Measurements from ENCODE around the gene UBE2G2.
"Not testable (repeated sequence)": the region's sequence is repeated elsewhere in the genome, so short reads cannot be mapped to it uniquely, and the experiment has no call there.

The UBE2G2 gene

DNA sequence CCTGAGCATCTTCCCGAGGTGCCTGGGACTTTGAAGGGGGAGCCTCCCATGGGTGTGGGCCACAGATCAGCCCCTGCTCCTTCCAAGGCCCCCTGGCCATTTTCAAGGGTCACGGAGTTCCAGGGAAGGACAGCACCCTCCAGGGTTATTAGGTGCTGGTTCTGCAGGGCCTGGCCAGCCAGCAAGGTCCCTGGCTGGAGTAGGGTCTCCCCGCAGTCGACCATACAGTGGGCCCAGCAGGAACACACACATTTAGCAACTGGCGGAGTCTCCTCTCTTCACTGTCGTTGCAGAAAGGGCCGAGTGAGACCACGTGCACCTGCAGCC is 34.0 kb upstream of the UBE2G2 start:
- no peak for DNase-seq

DNA sequence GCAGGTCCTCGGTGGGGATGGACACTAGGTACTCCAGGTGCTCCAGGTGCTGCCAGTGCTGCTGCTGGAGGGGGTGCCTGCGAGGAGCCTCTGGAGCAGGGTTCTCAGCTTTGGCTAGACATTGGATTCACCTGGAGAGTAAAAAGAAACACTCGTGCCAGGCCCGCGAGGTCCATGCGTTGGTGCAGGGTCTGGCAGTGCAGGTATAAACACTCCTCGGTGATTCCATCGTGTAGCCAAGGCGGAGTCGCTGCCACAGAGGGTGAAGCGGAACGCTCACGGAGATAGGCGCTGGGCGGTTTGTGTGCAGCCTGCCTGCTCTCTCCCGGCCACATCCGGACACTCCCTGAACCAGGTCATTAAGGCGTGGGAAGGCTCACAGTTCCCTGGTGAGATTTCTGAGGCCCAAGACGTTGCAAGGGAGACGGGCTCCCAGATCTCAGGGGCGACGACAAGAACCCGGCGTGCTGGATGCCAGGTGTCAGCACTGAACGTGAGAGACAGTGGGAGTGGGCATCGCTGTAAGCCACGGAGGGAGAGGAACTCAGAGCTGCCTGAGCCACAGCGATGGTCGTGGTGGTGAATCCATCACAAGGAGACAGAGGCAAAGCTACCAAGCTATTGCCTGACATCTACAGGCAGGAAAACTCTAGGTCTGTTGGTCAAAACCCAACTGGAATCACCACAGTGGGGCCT is 33.5 kb upstream of the UBE2G2 start:
- DNase-seq: no peak

DNA sequence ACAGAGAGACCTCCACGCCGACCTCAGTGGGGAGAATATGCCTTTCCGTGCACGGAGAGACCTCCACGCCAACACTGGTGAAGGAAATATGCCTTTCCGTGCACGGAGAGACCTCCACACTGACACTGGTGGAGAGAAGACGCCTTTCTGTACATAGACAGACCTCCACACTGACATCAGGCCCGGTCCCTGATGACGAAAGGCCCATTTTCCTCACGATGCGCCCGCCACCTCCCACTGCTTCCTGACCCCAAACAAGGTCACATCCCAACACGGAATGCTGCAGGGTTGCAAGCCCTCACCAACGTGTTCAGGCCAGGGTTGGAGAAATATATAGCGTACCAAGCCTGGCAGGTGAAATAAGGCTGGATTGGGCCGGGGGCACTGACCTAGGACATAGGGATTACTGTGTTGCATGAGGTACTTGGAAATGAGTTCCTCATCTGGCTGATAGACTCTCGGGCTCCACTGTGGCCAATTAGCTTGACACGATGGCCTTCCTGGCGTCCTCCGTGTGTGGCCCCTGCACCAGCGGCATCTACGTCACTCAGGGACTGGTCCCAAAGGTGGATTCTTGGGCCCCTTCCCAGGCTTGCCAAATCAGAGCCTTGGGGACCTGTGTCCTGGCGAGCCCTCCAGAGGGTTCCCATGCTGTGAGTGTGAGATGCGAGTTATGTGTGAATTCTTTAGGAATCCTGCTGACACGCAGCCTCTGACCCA is 32.8 kb upstream of the UBE2G2 start:
- no peak for DNase-seq

DNA sequence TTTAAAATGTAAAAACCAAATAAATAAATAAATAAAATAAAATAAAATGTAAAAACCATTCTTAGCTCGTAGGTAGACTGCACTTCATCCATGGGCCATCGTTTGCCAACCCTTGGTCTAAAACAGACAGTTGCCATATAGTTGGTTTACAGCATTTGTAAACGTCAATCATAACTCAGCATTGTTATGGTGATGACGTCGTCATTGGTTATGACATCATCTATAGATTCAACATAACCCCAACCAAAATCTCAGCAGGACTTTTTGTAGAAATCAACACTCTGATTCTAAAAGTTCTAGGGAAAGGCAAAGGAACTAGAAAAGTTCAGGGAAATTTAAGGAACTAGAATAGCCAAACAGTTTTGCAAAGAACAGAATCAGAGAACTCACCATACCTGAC is 32.0 kb upstream of the UBE2G2 start:
- DNase-seq: no peak

DNA sequence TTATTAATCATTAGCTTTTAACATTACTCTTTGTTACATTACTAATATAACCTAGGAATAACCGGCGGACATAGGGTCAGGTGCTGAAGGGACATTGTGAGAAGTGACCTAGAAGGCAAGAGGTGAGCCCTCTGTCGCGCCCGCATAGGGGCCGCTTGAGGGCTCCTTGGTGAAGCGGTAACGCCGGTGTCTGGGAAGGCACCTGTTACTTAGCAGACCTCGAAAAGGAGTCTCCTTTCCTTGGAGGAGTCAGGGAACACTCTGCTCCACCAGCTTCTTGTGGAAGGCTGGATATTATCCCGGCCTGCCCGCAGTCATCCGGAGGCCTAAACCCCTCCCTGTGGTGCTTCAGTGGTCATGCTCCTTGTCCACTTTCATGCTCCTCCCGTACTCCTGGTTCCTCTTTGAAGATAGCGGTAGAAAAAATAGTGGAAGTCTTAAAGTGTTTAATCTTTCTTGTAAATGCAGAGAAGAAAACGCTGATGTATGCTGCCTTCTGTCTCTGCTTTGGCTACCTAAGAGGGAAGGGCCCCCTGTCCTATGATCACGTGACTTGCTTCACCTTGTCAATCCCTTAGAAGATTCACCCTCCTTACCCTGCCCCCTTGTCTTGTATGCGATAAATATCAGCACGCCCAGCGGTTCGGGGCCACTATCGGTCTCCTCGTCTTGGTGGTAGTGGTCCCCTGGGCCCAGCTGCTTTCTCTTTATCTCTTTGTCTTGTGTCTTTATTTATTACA is 31.1 kb upstream of the UBE2G2 start:
- not testable (repeated sequence) for DNase-seq

DNA sequence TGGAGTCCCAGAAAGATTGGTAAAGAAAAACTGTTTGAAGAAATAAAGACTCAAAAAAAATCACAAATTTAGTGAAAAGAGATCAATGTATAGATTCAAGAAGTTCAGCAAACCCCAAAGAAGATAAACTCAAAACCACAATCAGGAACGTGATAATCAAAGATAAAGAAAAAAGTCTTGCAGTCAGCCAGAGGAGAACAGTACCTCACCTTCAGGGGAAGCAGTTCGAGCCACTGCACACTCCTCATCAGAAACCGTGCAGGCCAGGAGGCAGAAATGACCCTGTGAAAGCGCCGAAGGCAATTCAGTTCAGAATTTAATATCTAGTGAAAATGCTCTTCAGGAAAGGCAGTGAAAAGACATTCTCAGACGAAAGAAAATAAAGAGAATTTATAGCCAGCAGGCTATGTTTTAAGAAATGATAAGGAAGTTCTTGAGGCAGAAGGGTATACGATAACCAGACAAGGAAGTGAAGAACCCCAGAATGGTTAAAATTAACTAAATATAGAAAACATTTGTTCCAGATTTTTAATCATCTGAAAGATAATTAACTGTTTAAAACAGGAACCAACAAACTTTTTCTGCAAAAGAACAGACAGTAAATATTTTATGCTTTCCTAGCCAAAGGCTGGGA is 29.7 kb upstream of the UBE2G2 start:
- no peak for DNase-seq

DNA sequence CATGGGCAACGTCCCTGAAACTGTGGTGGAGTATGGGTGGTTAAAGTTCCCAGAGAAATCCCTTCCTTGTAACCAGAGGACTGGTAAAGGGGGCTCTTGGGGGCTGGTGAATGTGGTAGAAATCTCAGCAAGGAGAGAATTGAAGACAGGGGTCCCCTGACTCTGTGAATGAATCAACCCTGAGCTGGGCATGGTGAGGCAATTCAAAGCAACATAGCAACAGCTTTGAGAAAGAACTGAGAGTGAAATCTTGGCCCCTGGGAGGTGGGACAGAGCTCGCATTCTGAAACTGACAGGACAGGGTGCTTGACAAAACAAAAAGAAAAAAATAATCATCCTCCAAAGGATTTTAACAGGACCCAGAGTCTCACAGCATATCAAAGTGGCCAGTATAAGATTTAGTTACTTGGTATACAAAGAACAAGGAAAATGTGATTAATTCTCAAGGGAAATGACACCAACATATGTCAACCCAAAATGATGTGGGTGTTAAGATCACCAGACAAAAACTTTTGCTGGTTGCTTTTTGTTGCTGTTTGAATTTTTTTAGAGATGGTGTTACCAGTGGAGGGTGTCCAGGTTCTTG is 28.0 kb upstream of the UBE2G2 start:
- no peak for DNase-seq

DNA sequence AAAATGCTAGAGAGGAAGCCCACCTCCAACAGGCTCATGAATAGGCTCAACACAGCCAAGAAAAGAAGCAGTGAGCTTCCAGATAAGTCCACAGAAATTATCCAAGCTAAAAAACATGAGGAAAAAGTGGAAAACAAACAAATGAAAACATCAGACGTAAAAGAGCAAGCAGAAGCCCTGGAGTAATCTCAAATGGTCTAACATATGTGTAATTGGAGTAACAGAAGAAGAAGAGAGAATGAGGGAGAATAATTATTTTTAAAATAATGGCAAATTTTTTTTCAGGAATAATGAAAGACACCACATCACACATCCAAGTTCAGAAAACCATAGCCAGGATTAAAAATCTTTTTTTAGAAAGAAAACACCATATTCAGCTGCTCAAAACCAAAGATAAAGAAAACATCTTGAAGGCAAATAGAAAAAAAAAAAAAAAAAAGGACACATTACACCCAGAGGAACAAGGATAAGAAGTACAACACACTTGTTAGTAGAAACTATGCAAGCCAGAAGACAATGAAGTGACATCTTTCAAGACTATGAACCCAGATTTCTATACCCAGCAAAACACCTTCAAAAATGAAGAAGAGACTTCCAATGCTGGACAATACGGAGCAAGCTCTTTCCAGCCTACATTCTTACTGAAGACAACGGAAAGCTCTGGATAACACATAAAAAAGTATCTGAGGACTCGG is 26.9 kb upstream of the UBE2G2 start:
- no peak for DNase-seq

DNA sequence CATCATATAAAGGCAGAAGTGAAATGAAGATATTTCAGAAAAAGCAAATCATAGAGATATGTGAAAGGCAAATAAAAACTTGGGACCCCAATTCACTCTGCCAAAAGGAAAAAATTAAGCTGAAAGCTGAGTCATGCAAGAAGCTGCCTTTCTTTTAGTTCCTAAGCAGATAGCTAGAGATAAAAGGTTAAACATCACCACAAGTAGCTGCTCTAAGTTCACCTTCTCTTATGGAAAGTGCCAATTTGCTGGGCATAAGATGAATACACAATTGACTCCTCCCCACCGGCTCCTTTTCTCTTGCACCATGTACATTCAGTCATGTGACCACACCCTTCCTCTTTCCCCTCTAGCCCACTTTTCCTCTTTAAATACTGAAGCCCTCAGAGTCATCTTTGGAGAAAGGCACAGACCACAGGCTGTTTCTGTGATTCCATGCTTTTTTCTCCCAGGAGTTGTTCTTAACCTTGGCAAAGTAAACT is 21.6 kb upstream of the UBE2G2 start:
- DNase-seq: no peak

DNA sequence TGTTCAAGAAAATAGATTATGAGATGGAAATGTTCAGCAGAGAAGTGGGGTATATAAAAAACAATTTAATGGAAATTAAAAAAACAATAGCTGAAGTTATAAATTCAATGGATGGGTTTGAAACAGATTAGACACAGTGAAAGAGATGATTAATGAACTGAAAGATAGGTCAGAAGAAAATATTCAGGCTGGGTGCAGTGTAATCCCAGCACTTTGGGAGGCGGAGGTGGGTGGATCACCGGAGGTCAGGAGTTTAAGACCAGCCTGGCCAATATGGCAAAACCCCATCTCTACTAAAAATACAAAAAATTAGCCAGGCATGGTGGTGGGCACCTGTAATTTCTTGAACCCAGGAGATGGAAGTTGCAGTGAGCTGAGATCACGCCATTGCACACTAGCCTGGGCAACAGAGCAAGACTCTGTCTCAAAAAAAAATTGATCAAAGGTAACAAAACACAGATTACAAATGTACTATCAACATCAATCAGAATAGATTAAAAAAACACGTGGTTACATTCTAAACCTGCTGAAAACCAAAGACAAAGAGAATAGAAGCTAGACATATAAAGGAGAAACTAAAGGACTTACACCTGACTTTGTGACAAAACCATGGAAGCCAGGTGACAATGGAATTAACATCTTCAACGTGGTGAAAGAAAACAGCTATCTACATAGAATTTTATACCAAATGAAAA is 21.0 kb upstream of the UBE2G2 start:
- DNase-seq: no peak

DNA sequence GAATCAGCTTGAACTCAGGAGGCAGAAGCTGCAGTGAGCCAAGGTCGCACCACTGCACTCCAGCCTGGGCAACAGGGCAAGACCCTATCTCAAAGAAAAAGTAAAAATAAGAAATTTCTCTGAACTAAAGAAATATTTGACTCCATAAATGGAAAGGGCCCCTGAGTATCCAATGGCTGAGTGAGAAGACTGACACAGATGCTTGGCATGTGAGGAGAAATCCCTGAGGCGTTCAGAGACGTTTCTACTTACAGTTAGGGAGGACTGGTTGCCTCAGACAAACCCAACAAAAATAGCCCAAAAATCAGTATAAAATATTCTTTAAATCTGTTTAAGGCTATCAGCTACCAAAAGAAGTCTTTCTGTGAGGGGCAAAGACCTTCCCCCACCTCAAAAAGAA is 19.2 kb upstream of the UBE2G2 start:
- no peak for DNase-seq

DNA sequence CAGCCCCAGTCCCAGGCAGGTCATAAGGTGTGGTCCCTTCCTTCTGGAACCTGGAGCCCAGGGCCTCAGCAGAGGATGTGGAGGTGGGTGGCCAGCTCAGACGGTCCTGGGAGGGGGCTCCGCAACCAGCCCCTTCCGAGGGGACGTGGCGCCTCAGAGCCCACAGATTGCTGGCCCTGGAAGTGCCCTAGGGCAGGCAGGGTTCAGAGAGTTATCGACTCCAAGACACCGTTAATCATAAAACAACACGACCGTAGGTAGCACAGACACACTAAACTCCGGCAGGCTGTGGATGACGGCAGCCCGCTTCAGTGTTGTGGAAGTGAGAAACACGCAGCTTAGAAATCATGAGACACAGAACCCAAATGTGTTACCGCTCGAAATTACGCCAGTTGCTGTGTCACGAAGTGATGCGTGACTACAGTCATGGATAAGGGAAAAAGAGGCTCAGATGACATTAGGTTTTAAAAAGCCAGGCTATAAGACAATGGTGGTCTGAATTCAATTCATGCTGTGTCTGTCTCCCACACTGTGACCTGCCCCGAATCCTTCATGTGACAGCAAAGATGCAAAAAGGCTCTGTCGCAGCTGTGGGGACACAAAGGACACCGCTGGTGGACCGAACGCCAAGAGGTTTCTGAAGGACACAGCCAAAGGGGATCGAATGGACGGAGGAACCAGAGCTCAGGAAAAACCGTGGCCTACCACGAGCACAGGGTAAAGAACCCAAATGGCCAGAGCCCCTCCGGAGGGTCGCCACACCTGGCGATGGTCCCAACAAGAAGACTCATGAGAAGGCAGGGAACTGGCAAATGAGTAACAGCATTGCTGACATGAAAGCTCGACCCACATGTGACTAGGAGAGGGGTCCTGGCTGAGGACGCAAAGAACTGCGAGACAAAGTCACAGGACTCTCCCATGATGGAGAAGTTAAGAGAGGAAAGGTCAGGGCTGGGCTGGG is 17.9 kb upstream of the UBE2G2 start:
- no peak for DNase-seq

DNA sequence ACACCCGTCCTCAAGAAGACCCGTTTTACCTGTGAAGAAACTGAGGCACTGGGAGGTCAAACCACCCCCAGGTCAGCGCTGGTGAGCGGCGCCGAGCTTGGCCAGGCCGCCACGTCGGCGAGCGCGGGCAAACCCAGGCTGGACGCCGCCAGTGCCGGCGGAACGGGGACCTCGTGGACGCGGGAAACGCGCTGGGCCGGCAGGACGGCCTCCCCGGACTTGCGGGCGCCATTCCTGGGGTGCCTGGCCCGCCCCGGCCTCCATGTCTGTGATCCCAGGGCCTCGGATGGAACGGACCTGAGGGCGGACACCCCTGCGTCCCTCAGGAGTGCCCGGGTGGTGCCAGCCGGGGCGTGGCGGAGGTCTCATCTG is 17.0 kb upstream of the UBE2G2 start:
- DNase-seq: no peak

DNA sequence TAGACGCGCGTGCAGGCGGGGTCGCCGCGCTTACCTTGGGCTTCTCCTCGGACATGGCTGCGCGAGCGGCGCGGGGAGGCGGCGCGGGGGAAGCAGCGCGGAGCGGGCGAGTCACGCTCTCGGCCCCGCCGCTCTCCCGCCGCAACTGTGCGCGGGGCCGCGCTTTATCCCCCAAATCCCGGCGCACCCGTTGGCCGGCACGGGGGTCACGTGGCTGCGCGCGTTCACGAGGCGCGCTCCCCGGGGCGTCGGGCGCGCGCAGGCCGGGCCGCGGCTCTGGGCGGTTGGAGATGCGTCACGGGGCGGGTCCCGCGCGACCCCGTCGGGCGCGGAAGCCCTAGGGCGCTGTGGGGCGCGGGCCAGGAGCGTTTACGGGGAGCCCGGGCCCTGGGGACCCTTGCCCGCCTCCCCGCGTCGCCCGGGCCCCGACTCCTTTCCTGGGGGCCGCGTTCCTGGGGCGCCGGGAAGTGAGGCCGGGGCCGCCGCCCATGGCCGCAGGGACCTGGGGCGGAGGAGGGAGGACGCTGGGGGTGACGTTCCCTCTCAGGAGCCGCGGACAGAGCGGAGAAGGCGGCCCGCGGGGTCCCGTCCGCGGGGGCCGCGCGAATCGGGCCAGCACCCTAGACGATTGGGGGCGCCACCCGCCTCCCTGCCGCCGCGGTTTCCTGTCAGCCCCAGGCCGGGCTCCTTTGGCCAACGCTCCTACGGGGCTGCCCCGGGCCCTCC is 16.5 kb upstream of the UBE2G2 start, which contains the start of gene SUMO3:
Gene SUMO3 (minus strand): TSS at position 149 of the 726 bp plus-strand sequence. CDS start 94 bp downstream, at position 55.
- peak; percentile 48 to 65 for DNase-seq

DNA sequence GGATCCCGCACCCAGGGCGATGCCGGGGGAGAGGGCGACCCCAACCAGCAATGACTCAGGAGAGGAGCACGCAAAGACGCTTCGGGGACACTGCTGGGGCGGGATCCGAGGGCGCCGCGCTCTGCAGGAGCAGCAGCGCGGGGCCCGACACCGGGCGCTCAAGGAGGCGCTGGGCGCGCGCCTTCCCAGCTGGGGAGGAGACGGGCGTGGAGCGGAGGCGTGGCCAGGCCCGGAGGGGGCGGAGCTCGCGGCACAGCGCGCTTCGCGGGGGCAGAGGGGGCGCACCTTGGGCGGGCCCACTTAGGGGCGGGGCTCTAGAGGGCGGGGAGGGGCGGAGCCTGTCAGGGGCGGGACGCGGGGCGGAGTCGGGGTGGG is 15.9 kb upstream of the UBE2G2 start:
- peak; percentile 76 to 88 for DNase-seq

DNA sequence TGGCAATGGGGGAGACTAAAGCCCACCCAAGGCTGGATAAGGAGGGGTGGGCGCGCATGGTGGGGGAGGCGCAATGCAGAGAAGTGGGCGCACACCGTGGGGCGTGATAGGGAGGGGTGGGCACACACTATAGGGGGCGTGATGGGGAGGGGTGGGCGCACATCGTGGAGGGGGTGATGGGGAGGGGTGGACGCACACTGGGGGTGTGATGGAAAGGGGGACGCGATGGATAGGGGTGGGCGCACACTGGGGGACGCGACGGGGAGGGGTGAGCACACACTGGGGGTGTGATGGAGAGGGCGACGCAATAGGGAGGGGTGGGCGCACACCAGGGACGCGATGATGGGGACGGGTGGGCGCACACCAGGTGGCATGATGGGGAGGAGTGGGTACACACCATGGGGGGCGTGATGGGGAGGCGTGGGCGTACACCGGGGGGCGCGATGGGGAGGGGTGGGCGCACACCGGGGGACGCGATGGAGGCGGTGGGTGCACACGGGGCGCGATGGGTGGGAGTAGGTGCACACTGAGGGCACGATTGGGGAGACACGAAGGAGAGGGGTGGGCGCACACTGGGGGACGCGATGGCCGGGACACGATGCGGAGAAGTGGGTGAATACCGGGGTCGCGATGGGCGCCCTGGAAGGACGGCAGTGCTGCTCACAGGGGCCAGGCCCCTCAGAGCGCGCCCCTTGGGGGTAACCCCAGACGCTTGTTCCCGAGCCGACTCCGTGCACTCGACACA is 15.3 kb upstream of the UBE2G2 start:
- no peak for DNase-seq

DNA sequence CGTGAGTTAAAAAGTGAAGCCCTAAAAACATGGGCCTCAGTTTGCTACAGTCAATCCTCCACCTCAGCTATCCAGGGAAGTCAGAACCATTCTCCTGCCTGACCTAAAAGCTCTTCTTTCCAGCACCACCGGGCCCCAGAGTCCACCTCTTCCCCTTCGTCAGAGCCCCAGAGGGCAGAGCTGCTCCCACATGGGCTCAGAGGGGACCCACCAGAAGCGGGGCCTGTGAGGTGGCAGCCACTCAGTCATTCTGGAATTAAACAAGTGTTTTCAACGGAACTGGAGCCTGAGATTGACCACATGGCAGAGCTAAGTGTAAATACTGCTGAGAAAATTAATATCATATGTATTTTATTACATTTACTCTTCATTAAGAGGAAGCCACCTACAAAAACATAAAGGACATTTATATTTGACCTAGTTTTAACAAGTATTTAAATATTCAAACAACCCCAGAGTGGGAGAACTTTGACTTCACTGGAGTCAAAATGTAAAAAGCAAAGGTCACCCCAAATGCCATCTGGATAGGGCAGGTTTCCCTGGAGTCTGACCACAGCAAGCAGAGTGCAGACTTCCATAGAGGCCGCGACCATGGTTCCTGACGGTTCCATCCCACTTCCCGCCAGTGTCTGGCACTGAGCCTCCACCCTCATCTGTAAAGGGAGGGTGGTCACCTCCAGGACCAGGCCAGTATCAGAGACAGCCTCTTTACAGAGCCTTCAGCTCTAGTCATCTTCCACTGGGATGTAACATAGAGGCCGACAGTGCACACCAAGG is 14.4 kb upstream of the UBE2G2 start:
- DNase-seq: no peak

DNA sequence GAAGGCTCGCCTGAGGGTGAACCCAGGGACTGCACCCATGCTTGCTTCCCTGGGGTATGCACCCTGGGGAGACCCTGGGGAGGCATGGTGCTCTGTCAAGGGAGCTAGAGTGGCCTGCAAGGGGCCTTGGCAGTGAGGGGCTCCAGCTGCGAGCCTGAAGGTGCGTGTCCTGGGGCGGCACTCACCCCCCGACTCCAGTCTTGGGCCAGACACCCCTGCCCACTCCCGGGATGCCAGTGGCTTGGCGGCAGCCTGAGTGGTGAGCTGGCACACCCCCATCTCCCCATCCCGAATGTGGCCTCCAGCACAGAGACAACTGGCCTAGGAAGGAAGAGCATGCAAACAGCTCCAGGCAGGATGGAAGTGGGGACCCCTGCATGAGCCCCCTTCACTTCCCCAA is 13.6 kb upstream of the UBE2G2 start:
- DNase-seq: no peak
